ENCODE measurements around the gene SEC24D.
A peak's percentile ranks its signal among the peaks of the same experiment; 100 is the strongest.

SEC24D gene

DNA sequence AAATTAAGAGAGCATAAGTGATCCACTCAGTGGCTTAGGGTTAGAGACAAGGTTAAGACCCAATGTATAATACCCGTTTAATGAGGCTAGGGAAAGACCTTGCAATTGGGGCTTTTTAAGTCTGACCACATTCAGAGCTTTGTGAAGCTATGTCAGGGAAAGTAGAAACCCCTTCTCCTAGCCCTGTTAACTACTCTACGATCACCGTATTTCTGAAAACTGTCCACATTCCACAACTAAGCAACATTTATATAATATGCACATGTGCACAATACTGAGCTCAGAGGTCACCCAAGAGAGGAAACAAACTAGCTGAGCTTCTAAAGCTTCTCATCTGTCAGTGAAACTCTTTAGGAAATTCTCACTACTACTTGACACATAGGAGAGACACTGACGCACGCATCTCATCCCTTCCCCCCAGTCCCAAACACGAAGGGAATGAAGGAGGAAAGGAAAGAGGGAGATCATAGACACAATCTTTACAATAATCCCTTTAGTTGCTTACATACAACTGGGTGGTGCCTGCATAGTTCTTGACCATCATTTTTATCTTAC is 94.5 kb downstream of the SEC24D start:
- Histone ChIP-seq H3K9me3 (ENCODE audit: insufficient read depth, low read depth, low read length) (no peaks in the 10 kb centered on the region), H3K14ac (ENCODE audit: low read length) (no peak overlapping the region), H4K8ac (ENCODE audit: low read depth, low read length) (no peak overlapping the region), H3K4me3 (ENCODE audit: low read depth, low read length) (no peak overlapping the region), H2AFZ (ENCODE audit: insufficient read depth, low read length, poor library complexity) (no peak overlapping the region), H2BK12ac (ENCODE audit: low read length) (no peak overlapping the region), H2BK120ac (ENCODE audit: insufficient read depth, low read length, poor library complexity) (no peak overlapping the region), H3K18ac (ENCODE audit: low read length) (no peak overlapping the region), H3K4me2 (ENCODE audit: low read length) (no peak overlapping the region), H2AK5ac (ENCODE audit: low read length) (no peak overlapping the region), H2BK5ac (ENCODE audit: low read depth, low read length, poor library complexity) (no peak overlapping the region), H3K4ac (ENCODE audit: low read depth, low read length) (no peak overlapping the region), H3K27ac (ENCODE audit: low read depth, low read length) (peak overlapping the region; percentile 39), H3K79me2 (ENCODE audit: control insufficient read depth, insufficient read depth, low read length, poor library complexity) (no peaks in the 10 kb centered on the region), H3K36me3 (ENCODE audit: control insufficient read depth in 1 of 2, insufficient read depth in 2 of 2, low read length in 2 of 2) (peaks cover 17 to 41% of the 10 kb centered on the region in 2 experiments), H3K79me1 (ENCODE audit: low read length) (peaks cover 5% of the 10 kb centered on the region), H4K91ac (ENCODE audit: low read depth, low read length) (no peak overlapping the region), H3K9ac (ENCODE audit: low read length) (no peak overlapping the region), H3K4me1 (ENCODE audit: control insufficient read depth in 1 of 2, insufficient read depth in 2 of 2, low read length in 2 of 2) (peaks cover 4% of the 10 kb centered on the region in 2 experiments), H3K27me3 (ENCODE audit: insufficient read depth, low read length) (no peaks in the 10 kb centered on the region), H4K12ac (ENCODE audit: low read depth, low read length) (no peak overlapping the region), H3K23ac (ENCODE audit: low read length) (no peak overlapping the region)
- DNase-seq: no peak
- no CpG with 5 or more reads among the region's 6 CpGs for WGBS (ENCODE audit: extremely low coverage, insufficient coverage, insufficient read length)

DNA sequence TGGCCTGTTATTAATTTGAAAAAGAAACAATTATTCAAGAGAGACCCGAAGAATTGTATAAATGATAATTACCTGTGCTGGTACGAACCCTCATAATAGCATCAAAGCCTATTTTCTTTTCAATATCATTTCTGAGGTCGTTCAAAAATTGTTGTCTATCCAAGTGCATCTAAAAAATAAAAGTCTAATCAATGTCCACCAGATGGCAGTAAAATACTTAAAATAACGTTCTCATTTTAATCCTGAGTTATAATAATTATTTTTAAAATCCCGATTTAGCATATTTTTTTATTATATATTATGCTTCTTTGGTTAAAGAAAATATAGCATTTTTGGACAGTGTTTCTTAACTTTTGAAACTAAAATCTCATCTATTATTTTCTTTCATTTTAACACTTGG is 95.1 kb downstream of the SEC24D start:
- H3K9ac ChIP-seq (ENCODE audit: low read length): no peak overlapping the region
- H3K79me1 ChIP-seq (ENCODE audit: low read length): peaks cover 5% of the 10 kb centered on the region
- no peak overlapping the region for H2BK5ac ChIP-seq (ENCODE audit: low read depth, low read length, poor library complexity)
- DNase-seq: peak in 1 of 2 donors; percentile 58
- no peak overlapping the region for H2AFZ ChIP-seq (ENCODE audit: insufficient read depth, low read length, poor library complexity)
- no peak overlapping the region for H2AK5ac ChIP-seq (ENCODE audit: low read length)
- no peak overlapping the region for H4K91ac ChIP-seq (ENCODE audit: low read depth, low read length)
- H3K9me3 ChIP-seq (ENCODE audit: insufficient read depth, low read depth, low read length): no peaks in the 10 kb centered on the region
- no peak overlapping the region for H3K4me2 ChIP-seq (ENCODE audit: low read length)
- peaks cover 20 to 45% of the 10 kb centered on the region in 2 experiments for H3K36me3 ChIP-seq (ENCODE audit: control insufficient read depth in 1 of 2, insufficient read depth in 2 of 2, low read length in 2 of 2)
- no peak overlapping the region for H3K4me3 ChIP-seq (ENCODE audit: low read depth, low read length)
- peaks cover 3% of the 10 kb centered on the region in 2 experiments for H3K4me1 ChIP-seq (ENCODE audit: control insufficient read depth in 1 of 2, insufficient read depth in 2 of 2, low read length in 2 of 2)
- no peak overlapping the region for H3K23ac ChIP-seq (ENCODE audit: low read length)
- H3K27ac ChIP-seq (ENCODE audit: low read depth, low read length): no peak overlapping the region
- H3K4ac ChIP-seq (ENCODE audit: low read depth, low read length): no peak overlapping the region
- no peaks in the 10 kb centered on the region for H3K27me3 ChIP-seq (ENCODE audit: insufficient read depth, low read length)
- no peak overlapping the region for H3K14ac ChIP-seq (ENCODE audit: low read length)
- WGBS (ENCODE audit: extremely low coverage, insufficient coverage, insufficient read length): no CpG with 5 or more reads among the region's 5 CpGs
- no peak overlapping the region for H2BK120ac ChIP-seq (ENCODE audit: insufficient read depth, low read length, poor library complexity)
- no peak overlapping the region for H3K18ac ChIP-seq (ENCODE audit: low read length)
- no peaks in the 10 kb centered on the region for H3K79me2 ChIP-seq (ENCODE audit: control insufficient read depth, insufficient read depth, low read length, poor library complexity)
- H2BK12ac ChIP-seq (ENCODE audit: low read length): no peak overlapping the region
- H4K8ac ChIP-seq (ENCODE audit: low read depth, low read length): no peak overlapping the region
- H4K12ac ChIP-seq (ENCODE audit: low read depth, low read length): no peak overlapping the region

DNA sequence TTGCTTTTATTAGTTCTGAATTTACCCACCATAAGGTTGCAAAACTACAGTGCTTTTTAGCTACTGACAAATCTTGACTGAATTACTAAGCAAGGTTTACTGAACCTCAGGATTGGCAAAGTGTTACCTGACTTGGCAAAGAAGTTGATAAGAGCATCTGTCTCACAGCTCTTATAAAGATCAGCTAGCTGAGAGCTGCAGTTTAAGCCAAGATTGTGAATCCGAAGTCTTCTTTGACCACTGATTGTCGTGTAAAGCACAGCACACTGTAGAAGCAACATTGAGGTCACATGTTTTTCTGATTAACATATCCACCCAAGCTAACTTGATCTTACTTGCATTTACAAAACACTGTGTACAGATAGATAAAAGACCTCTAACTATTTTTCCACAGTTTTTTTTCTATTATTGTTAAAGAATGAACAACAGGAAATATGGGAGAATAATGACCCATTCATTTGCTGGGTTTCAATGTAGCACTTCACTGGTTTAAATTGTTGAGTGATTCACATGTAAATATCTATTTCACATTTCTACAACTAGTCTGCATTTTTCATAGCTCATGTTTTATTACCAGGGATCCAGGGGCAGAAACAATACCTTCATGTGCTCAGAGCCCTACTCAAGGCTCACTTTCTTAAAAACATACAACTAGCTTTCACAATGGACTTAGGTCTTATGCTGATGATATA is 96.8 kb downstream of the SEC24D start:
- no peak overlapping the region for H3K14ac ChIP-seq (ENCODE audit: low read length)
- H4K8ac ChIP-seq (ENCODE audit: low read depth, low read length): no peak overlapping the region
- H3K18ac ChIP-seq (ENCODE audit: low read length): no peak overlapping the region
- H2BK12ac ChIP-seq (ENCODE audit: low read length): no peak overlapping the region
- no peak overlapping the region for H3K4ac ChIP-seq (ENCODE audit: low read depth, low read length)
- H3K23ac ChIP-seq (ENCODE audit: low read length): no peak overlapping the region
- peaks cover 5% of the 10 kb centered on the region for H3K79me1 ChIP-seq (ENCODE audit: low read length)
- no peak overlapping the region for H2BK5ac ChIP-seq (ENCODE audit: low read depth, low read length, poor library complexity)
- no peak overlapping the region for H2AK5ac ChIP-seq (ENCODE audit: low read length)
- H3K4me1 ChIP-seq (ENCODE audit: control insufficient read depth in 1 of 2, insufficient read depth in 2 of 2, low read length in 2 of 2): no peaks in the 10 kb centered on the region
- no peak for DNase-seq
- H3K9ac ChIP-seq (ENCODE audit: low read length): no peak overlapping the region
- H3K4me2 ChIP-seq (ENCODE audit: low read length): no peak overlapping the region
- no peak overlapping the region for H3K27ac ChIP-seq (ENCODE audit: low read depth, low read length)
- no peaks in the 10 kb centered on the region for H3K79me2 ChIP-seq (ENCODE audit: control insufficient read depth, insufficient read depth, low read length, poor library complexity)
- H3K9me3 ChIP-seq (ENCODE audit: insufficient read depth, low read depth, low read length): no peaks in the 10 kb centered on the region
- H3K36me3 ChIP-seq (ENCODE audit: control insufficient read depth in 1 of 2, insufficient read depth in 2 of 2, low read length in 2 of 2): peaks cover 20 to 44% of the 10 kb centered on the region in 2 experiments
- no peak overlapping the region for H2AFZ ChIP-seq (ENCODE audit: insufficient read depth, low read length, poor library complexity)
- H3K4me3 ChIP-seq (ENCODE audit: low read depth, low read length): no peak overlapping the region
- no peak overlapping the region for H4K12ac ChIP-seq (ENCODE audit: low read depth, low read length)
- H3K27me3 ChIP-seq (ENCODE audit: insufficient read depth, low read length): no peaks in the 10 kb centered on the region
- no CpG with 5 or more reads among the region's 2 CpGs for WGBS (ENCODE audit: extremely low coverage, insufficient coverage, insufficient read length)
- no peak overlapping the region for H2BK120ac ChIP-seq (ENCODE audit: insufficient read depth, low read length, poor library complexity)
- H4K91ac ChIP-seq (ENCODE audit: low read depth, low read length): no peak overlapping the region

DNA sequence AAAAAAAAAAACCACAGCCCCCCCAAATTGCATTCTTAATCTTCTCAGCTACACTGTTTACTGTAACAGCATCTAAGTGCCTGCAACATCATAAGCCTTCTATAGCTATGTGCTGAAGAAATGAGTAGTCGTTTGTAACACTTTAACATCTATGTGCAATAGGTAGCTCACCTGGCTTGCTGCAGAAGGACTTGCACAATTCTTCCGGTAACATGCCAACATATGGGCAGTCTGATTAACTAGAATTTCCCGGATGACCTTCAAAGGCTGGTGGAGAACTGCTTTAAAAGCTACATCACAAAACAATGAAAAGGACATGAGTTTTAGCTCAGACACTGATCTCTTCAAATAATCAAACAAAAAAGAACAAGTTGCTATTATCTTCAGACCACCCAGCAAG is 97.8 kb downstream of the SEC24D start:
- Histone ChIP-seq H3K9me3 (ENCODE audit: insufficient read depth, low read depth, low read length) (no peaks in the 10 kb centered on the region), H3K79me1 (ENCODE audit: low read length) (peaks cover 5% of the 10 kb centered on the region), H3K23ac (ENCODE audit: low read length) (no peak overlapping the region), H3K4me1 (ENCODE audit: control insufficient read depth in 1 of 2, insufficient read depth in 2 of 2, low read length in 2 of 2) (no peaks in the 10 kb centered on the region), H3K27me3 (ENCODE audit: insufficient read depth, low read length) (no peaks in the 10 kb centered on the region), H3K18ac (ENCODE audit: low read length) (no peak overlapping the region), H3K27ac (ENCODE audit: low read depth, low read length) (no peak overlapping the region), H3K36me3 (ENCODE audit: control insufficient read depth in 1 of 2, insufficient read depth in 2 of 2, low read length in 2 of 2) (peaks cover 16 to 39% of the 10 kb centered on the region in 2 experiments), H2BK12ac (ENCODE audit: low read length) (no peak overlapping the region), H3K79me2 (ENCODE audit: control insufficient read depth, insufficient read depth, low read length, poor library complexity) (no peaks in the 10 kb centered on the region), H4K91ac (ENCODE audit: low read depth, low read length) (no peak overlapping the region), H3K4me2 (ENCODE audit: low read length) (no peak overlapping the region), H3K9ac (ENCODE audit: low read length) (no peak overlapping the region), H2AFZ (ENCODE audit: insufficient read depth, low read length, poor library complexity) (no peak overlapping the region), H2BK5ac (ENCODE audit: low read depth, low read length, poor library complexity) (no peak overlapping the region), H3K4ac (ENCODE audit: low read depth, low read length) (no peak overlapping the region), H4K8ac (ENCODE audit: low read depth, low read length) (no peak overlapping the region), H4K12ac (ENCODE audit: low read depth, low read length) (no peak overlapping the region), H3K14ac (ENCODE audit: low read length) (no peak overlapping the region), H2BK120ac (ENCODE audit: insufficient read depth, low read length, poor library complexity) (no peak overlapping the region), H2AK5ac (ENCODE audit: low read length) (no peak overlapping the region), H3K4me3 (ENCODE audit: low read depth, low read length) (no peak overlapping the region)
- WGBS (ENCODE audit: extremely low coverage, insufficient coverage, insufficient read length): no CpG with 5 or more reads among the region's 3 CpGs
- peak; percentile 3 to 25 for DNase-seq
